Measurements from ENCODE around the gene BCCIP. TPM values are rescaled to one million over a fixed set of nuclear protein-coding genes. Genes with fewer than 3 reads are reported as not detected.

Gene BCCIP
- polyA plus RNA-seq, 1 of the 3 experiments (the other 2 are of a cell fraction), result 28.0 TPM

GRCh38 chr10:125827133-125827532, 3.8 kb downstream of the BCCIP start:
- TF ChIP-seq JUND (IDR thresholded peaks at IDR 0.05), result no peak
- H3K4me3 ChIP-seq (ENCODE audit: low read depth in 2 of 2, low read length in 1 of 2), result no peak overlapping the region
- H3K9me3 ChIP-seq, result no peaks in the 10 kb centered on the region
- peaks cover 58% of the 10 kb centered on the region for H3K79me2 ChIP-seq (ENCODE audit: insufficient read depth)
- H3K36me3 ChIP-seq (replicated peaks in 1 of 2; ENCODE audit: control insufficient read depth in 1 of 2, insufficient read depth in 2 of 2, low read length in 1 of 2), result peaks cover 52 to 61% of the 10 kb centered on the region in 2 experiments
- peaks cover 5 to 13% of the 10 kb centered on the region in 2 experiments; a peak in 3 of 4 replicates for H3K4me1 ChIP-seq (ENCODE audit: control insufficient read depth in 1 of 2, insufficient read depth in 2 of 2, low read depth in 1 of 2, low read length in 1 of 2)
- no peaks in the 10 kb centered on the region; the same call in 1 of the 2 replicates for H4K20me1 ChIP-seq (ENCODE audit: insufficient read depth)
- H3F3A ChIP-seq (replicated peaks; ENCODE audit: insufficient read depth), result peaks cover 5% of the 10 kb centered on the region
- ChIA-PET CTCF (interaction anchor here (0.6 to 0.9 kb wide), 2 partner anchors 44 to 359 kb away, joined by 3 to 4 read pairs; no protein-coding TSS in a partner anchor), POLR2A (no interaction called here)
- no peak for DNase-seq
- WGBS (ENCODE audit: low lambda C conversion rate), result 94% methylated on average over 2 of the region's 2 CpGs
- H3K9ac ChIP-seq, result no peak overlapping the region
- H2AFZ ChIP-seq (ENCODE audit: low read depth), result no peak overlapping the region
- H3K27me3 ChIP-seq (ENCODE audit: insufficient read depth), result no peaks in the 10 kb centered on the region
- no peak overlapping the region for H3K27ac ChIP-seq (ENCODE audit: low read depth in 2 of 2, low read length in 1 of 2)
- no peak overlapping the region for H3K4me2 ChIP-seq
- H3K9me2 ChIP-seq, result no peaks in the 10 kb centered on the region

- ChIA-PET POLR2A (no interaction called here), CTCF (interaction anchor here (0.8 kb wide), 1 partner anchor 14 kb away, joined by 4 read pairs; no protein-coding TSS in a partner anchor)
- H3K4me1 ChIP-seq (ENCODE audit: control insufficient read depth in 1 of 2, insufficient read depth in 2 of 2, low read depth in 1 of 2, low read length in 1 of 2), result peaks cover 5 to 11% of the 10 kb centered on the region in 2 experiments; a peak in 3 of 4 replicates
- no peak overlapping the region for H3K4me2 ChIP-seq
- no peaks in the 10 kb centered on the region for H3K9me3 ChIP-seq
- no peak overlapping the region for H3K9ac ChIP-seq
- no peaks in the 10 kb centered on the region for H3K27me3 ChIP-seq (ENCODE audit: insufficient read depth)
- peaks cover 52% of the 10 kb centered on the region for H3K79me2 ChIP-seq (ENCODE audit: insufficient read depth)
- TF ChIP-seq MXI1 (IDR thresholded peaks at IDR 0.05; ENCODE audit: low read depth, low read length) (no peak), IRF3 (IDR thresholded peaks at IDR 0.05; ENCODE audit: low read depth, low read length) (no peak), FOXM1 (IDR thresholded peaks at IDR 0.05; ENCODE audit: low read depth) (no peak), GATA2 (CRISPR knock-in tag; IDR thresholded peaks at IDR 0.05) (no peak), EZH2phosphoT487 (IDR thresholded peaks at IDR 0.05; ENCODE audit: borderline replicate concordance, low read depth) (no peak), NFIC (IDR thresholded peaks at IDR 0.05; ENCODE audit: borderline replicate concordance) (no peak), TEAD4 (IDR thresholded peaks at IDR 0.05; ENCODE audit: borderline replicate concordance, insufficient read depth) (no peak), MEF2A (IDR thresholded peaks at IDR 0.05; ENCODE audit: borderline replicate concordance, low read depth) (no peak), CTCF (IDR thresholded peaks at IDR 0.05) (no peak), RXRA (IDR thresholded peaks at IDR 0.05; ENCODE audit: borderline replicate concordance, low read depth) (no peak), RAD21 (IDR thresholded peaks at IDR 0.05; ENCODE audit: low read length) (no peak), JUND (IDR thresholded peaks at IDR 0.05) (no peak), TCF12 (IDR thresholded peaks at IDR 0.05) (no peak), USF2 (IDR thresholded peaks at IDR 0.05; ENCODE audit: borderline replicate concordance, low read depth, low read length) (no peak), ZBTB33 (IDR thresholded peaks at IDR 0.05; ENCODE audit: borderline replicate concordance, low read depth) (no peak), RCOR1 (IDR thresholded peaks at IDR 0.05; ENCODE audit: low read length) (no peak), GABPA (IDR thresholded peaks at IDR 0.05; ENCODE audit: low read depth) (no peak)
- H3F3A ChIP-seq (replicated peaks; ENCODE audit: insufficient read depth), result peaks cover 5% of the 10 kb centered on the region
- H4K20me1 ChIP-seq (ENCODE audit: insufficient read depth), result no peaks in the 10 kb centered on the region; the same call in 1 of the 2 replicates
- no peak overlapping the region for H3K27ac ChIP-seq (ENCODE audit: low read depth in 2 of 2, low read length in 1 of 2)
- no peaks in the 10 kb centered on the region for H3K9me2 ChIP-seq
- H3K4me3 ChIP-seq (ENCODE audit: low read depth in 2 of 2, low read length in 1 of 2), result no peak overlapping the region
- DNase-seq, result no peak
- 97% methylated on average over 5 of the region's 5 CpGs for WGBS (ENCODE audit: low lambda C conversion rate)
- peaks cover 61 to 71% of the 10 kb centered on the region in 2 experiments for H3K36me3 ChIP-seq (replicated peaks in 1 of 2; ENCODE audit: control insufficient read depth in 1 of 2, insufficient read depth in 2 of 2, low read length in 1 of 2)
- H2AFZ ChIP-seq (ENCODE audit: low read depth), result no peak overlapping the region
These were observed 5.0 kb downstream of the BCCIP start for GRCh38 chr10:125828311-125828710.
